Activated naive CD4-positive, alpha-beta T cell treated with anti-CD3 and anti-CD28 coated beads, Interleukin-2, amount 50 U/mL, for 24 hours (primary cell): ENCODE measurements around the gene KCNN3.
"Not testable (repeated sequence)": the region's sequence is repeated elsewhere in the genome, so short reads cannot be mapped to it uniquely, and the experiment has no call there.

Experiments used
- H3K27ac Mint-ChIP-seq: one replicate; pipeline ENCODE4 v1.8.0; 2021; ENCODE audit warnings: mild to moderate bottlenecking, mixed read lengths
- H3K27me3 Mint-ChIP-seq: one replicate; pipeline ENCODE4 v1.8.0; 2021; ENCODE audit warnings: mixed read lengths
- H3K36me3 Mint-ChIP-seq: one replicate; pipeline ENCODE4 v1.8.0; 2021; ENCODE audit warnings: mixed read lengths
- H3K4me1 Mint-ChIP-seq: one replicate; pipeline ENCODE4 v1.8.0; 2021; ENCODE audit warnings: mixed read lengths
- H3K4me3 Mint-ChIP-seq: one replicate; pipeline ENCODE4 v1.8.0; 2021; ENCODE audit warnings: mild to moderate bottlenecking, mixed read lengths
- H3K9me3 Mint-ChIP-seq: one replicate; pipeline ENCODE4 v1.8.0; 2021; ENCODE audit warnings: mixed read lengths

KCNN3 gene

GRCh38 chr1:154672245-154672644 lies 197.8 kb downstream of the KCNN3 start:
- Mint-ChIP-seq H3K4me3 (peak overlapping the region; percentile 85), H3K27ac (peak overlapping the region; percentile 35)
- H3K36me3 Mint-ChIP-seq, H3K27me3 Mint-ChIP-seq, H3K9me3 Mint-ChIP-seq, H3K4me1 Mint-ChIP-seq: not testable (repeated sequence)

- H3K4me3 Mint-ChIP-seq = peak overlapping the region; percentile 85
Measured at GRCh38 chr1:154671412-154671811, 198.7 kb downstream of the KCNN3 start.

GRCh38 chr1:154670310-154671270 lies 199.5 kb downstream of the KCNN3 start:
- not testable (repeated sequence) for H3K4me3 Mint-ChIP-seq, H3K27me3 Mint-ChIP-seq, H3K4me1 Mint-ChIP-seq, H3K27ac Mint-ChIP-seq, H3K9me3 Mint-ChIP-seq, H3K36me3 Mint-ChIP-seq

More at GRCh38 chr1:154671412-154671811, 198.7 kb downstream of the KCNN3 start:
- H3K9me3 Mint-ChIP-seq, H3K27me3 Mint-ChIP-seq, H3K4me1 Mint-ChIP-seq, H3K36me3 Mint-ChIP-seq: not testable (repeated sequence)
- H3K27ac Mint-ChIP-seq = peak overlapping the region; percentile 38

GRCh38 chr1:154669464-154670282 lies 200.4 kb downstream of the KCNN3 start:
- Mint-ChIP-seq H3K4me1 (peaks cover 10% of the 10 kb centered on the region), H3K9me3 (no peaks in the 10 kb centered on the region), H3K27ac (peak overlapping the region; percentile 19), H3K4me3 (no peak overlapping the region), H3K36me3 (no peaks in the 10 kb centered on the region), H3K27me3 (peaks cover 3% of the 10 kb centered on the region)

- H3K9me3 Mint-ChIP-seq = no peaks in the 10 kb centered on the region
- H3K36me3 Mint-ChIP-seq = no peaks in the 10 kb centered on the region
- no peak overlapping the region for H3K27ac Mint-ChIP-seq
- H3K4me1 Mint-ChIP-seq = peaks cover 4% of the 10 kb centered on the region
- peaks cover 7% of the 10 kb centered on the region for H3K27me3 Mint-ChIP-seq
- no peak overlapping the region for H3K4me3 Mint-ChIP-seq
Measured at GRCh38 chr1:154666051-154666790, 203.9 kb downstream of the KCNN3 start.

GRCh38 chr1:154664331-154665002 lies 205.6 kb downstream of the KCNN3 start:
- Mint-ChIP-seq H3K27ac (no peak overlapping the region), H3K4me1 (no peaks in the 10 kb centered on the region), H3K4me3 (no peak overlapping the region), H3K27me3 (peaks cover 11% of the 10 kb centered on the region), H3K9me3 (no peaks in the 10 kb centered on the region), H3K36me3 (no peaks in the 10 kb centered on the region)

GRCh38 chr1:154663471-154664060 lies 206.5 kb downstream of the KCNN3 start:
- no peak overlapping the region for H3K4me3 Mint-ChIP-seq
- peaks cover 14% of the 10 kb centered on the region for H3K27me3 Mint-ChIP-seq
- H3K36me3 Mint-ChIP-seq = no peaks in the 10 kb centered on the region
- no peak overlapping the region for H3K27ac Mint-ChIP-seq
- no peaks in the 10 kb centered on the region for H3K9me3 Mint-ChIP-seq
- no peaks in the 10 kb centered on the region for H3K4me1 Mint-ChIP-seq

- no peaks in the 10 kb centered on the region for H3K36me3 Mint-ChIP-seq
- no peak overlapping the region for H3K27ac Mint-ChIP-seq
- H3K9me3 Mint-ChIP-seq = no peaks in the 10 kb centered on the region
- H3K27me3 Mint-ChIP-seq = peaks cover 18% of the 10 kb centered on the region
- no peak overlapping the region for H3K4me3 Mint-ChIP-seq
- H3K4me1 Mint-ChIP-seq = no peaks in the 10 kb centered on the region
Measured at GRCh38 chr1:154661110-154661509, 209.0 kb downstream of the KCNN3 start.

- Mint-ChIP-seq H3K4me1 (no peaks in the 10 kb centered on the region), H3K27me3 (peaks cover 17% of the 10 kb centered on the region), H3K9me3 (no peaks in the 10 kb centered on the region), H3K27ac (no peak overlapping the region), H3K36me3 (no peaks in the 10 kb centered on the region), H3K4me3 (no peak overlapping the region)
Measured at GRCh38 chr1:154659823-154660592, 210.1 kb downstream of the KCNN3 start.

GRCh38 chr1:154657556-154657955 lies 212.5 kb downstream of the KCNN3 start:
- Mint-ChIP-seq H3K4me3 (no peak overlapping the region), H3K27ac (no peak overlapping the region), H3K9me3 (no peaks in the 10 kb centered on the region), H3K4me1 (no peaks in the 10 kb centered on the region), H3K36me3 (no peaks in the 10 kb centered on the region), H3K27me3 (peaks cover 17% of the 10 kb centered on the region)

GRCh38 chr1:154652893-154653292 lies 217.2 kb downstream of the KCNN3 start:
- no peak overlapping the region for H3K27ac Mint-ChIP-seq
- no peaks in the 10 kb centered on the region for H3K9me3 Mint-ChIP-seq
- no peaks in the 10 kb centered on the region for H3K4me1 Mint-ChIP-seq
- no peak overlapping the region for H3K4me3 Mint-ChIP-seq
- H3K27me3 Mint-ChIP-seq = peaks cover 6% of the 10 kb centered on the region
- H3K36me3 Mint-ChIP-seq = no peaks in the 10 kb centered on the region
